WTC11 (cell line): ENCODE results near the gene TMEM141. TPM values are rescaled to one million over a fixed set of nuclear protein-coding genes. Genes with fewer than 3 reads are reported as not detected.

Source experiments
- ATAC-seq: fragments of 200-7000 bp; cut with Tn5 transposase; 2 replicates; pipeline ENCODE4 v1.10.0; 2021; ENCODE audit warnings: mild to moderate bottlenecking, moderate library complexity
- CTCF ChIA-PET: fragments of 300-600 bp; sonication (Branson Sonifier 250); formaldehyde crosslinking; loops from one replicate; lab custom pipeline; 2021; ENCODE audit warnings: antibody characterized with exemption; lab: Charles Lee
- POLR2A ChIA-PET: fragments of 350-600 bp; sonication (Branson Sonifier 250); formaldehyde crosslinking; loops from one replicate; lab custom pipeline; 2021; ENCODE audit warnings: antibody characterized with exemption; lab: Charles Lee
- DNase-seq: peaks from one replicate; pipeline ENCODE4 v3.0.0; 2021; ENCODE audit warnings: low spot score
- H3K27ac Mint-ChIP-seq: 2 replicates; pipeline ENCODE4 v1.8.0; 2021; ENCODE audit warnings: mixed read lengths
- H3K27me3 Mint-ChIP-seq: 2 replicates; pipeline ENCODE4 v1.8.0; 2021; ENCODE audit warnings: low read depth, mild to moderate bottlenecking, moderate library complexity, mixed read lengths
- H3K36me3 Mint-ChIP-seq: 2 replicates; pipeline ENCODE4 v1.8.0; 2021; ENCODE audit warnings: mixed read lengths
- H3K4me1 Mint-ChIP-seq: 2 replicates; pipeline ENCODE4 v1.8.0; 2022; ENCODE audit warnings: mixed read lengths
- H3K4me3 Mint-ChIP-seq: 2 replicates; pipeline ENCODE4 v1.8.0; 2021; ENCODE audit warnings: mild to moderate bottlenecking, moderate library complexity, mixed read lengths
- H3K9me3 Mint-ChIP-seq: 2 replicates; pipeline ENCODE4 v1.8.0; 2021; ENCODE audit warnings: mixed read lengths
- CBFB ChIP-seq: sonication (generic); formaldehyde crosslinking; IDR thresholded peaks from 2 replicates; pipeline ENCODE4 v1.8.1; 2022; ENCODE audit warnings: mild to moderate bottlenecking, low read depth, missing genetic modification reagents
- CREB1 ChIP-seq: sonication (generic); formaldehyde crosslinking; IDR thresholded peaks from 2 replicates; pipeline ENCODE4 v1.8.0; 2023; ENCODE audit warnings: mild to moderate bottlenecking, missing genetic modification reagents
- ESRRA ChIP-seq: sonication (generic); formaldehyde crosslinking; IDR thresholded peaks from 2 replicates; pipeline ENCODE4 v1.8.1; 2022; ENCODE audit warnings: mild to moderate bottlenecking, missing genetic modification reagents, borderline replicate concordance
- ETV6 ChIP-seq: sonication (generic); formaldehyde crosslinking; IDR thresholded peaks from 2 replicates; pipeline ENCODE4 v1.8.1; 2022; ENCODE audit warnings: mild to moderate bottlenecking, missing genetic modification reagents
- GABPB1 ChIP-seq: sonication (generic); formaldehyde crosslinking; IDR thresholded peaks from 2 replicates; pipeline ENCODE4 v1.8.1; 2023; ENCODE audit warnings: mild to moderate bottlenecking, missing genetic modification reagents
- JAZF1 ChIP-seq: fragments of 250-450 bp; sonication (Bioruptor Pico); IDR thresholded peaks from 2 replicates; pipeline ENCODE4 v1.9.0; 2021; ENCODE audit warnings: moderate library complexity, mild to moderate bottlenecking, inconsistent platforms
- MXD4 ChIP-seq: fragments of 250-450 bp; sonication (Bioruptor Pico); IDR thresholded peaks from 2 replicates; pipeline ENCODE4 v1.8.0; 2021; ENCODE audit warnings: mild to moderate bottlenecking, moderate library complexity, borderline replicate concordance
- NFE2L1 ChIP-seq: sonication (generic); formaldehyde crosslinking; IDR thresholded peaks from 2 replicates; pipeline ENCODE4 v1.8.1; 2023; ENCODE audit warnings: missing genetic modification reagents
- OVOL2 ChIP-seq: fragments of 250-450 bp; sonication (Bioruptor Pico); IDR thresholded peaks from 2 replicates; pipeline ENCODE4 v1.9.0; 2021; ENCODE audit warnings: mild to moderate bottlenecking, borderline replicate concordance
- PRRX2 ChIP-seq: fragments of 250-450 bp; sonication (Bioruptor Pico); IDR thresholded peaks from 2 replicates; pipeline ENCODE4 v1.8.0; 2021; ENCODE audit warnings: mild to moderate bottlenecking
- RELA ChIP-seq: sonication (generic); formaldehyde crosslinking; IDR thresholded peaks from 2 replicates; pipeline ENCODE4 v1.8.1; 2022; ENCODE audit warnings: missing genetic modification reagents, mild to moderate bottlenecking, borderline replicate concordance
- ZNF423 ChIP-seq: fragments of 250-450 bp; sonication (Bioruptor Pico); IDR thresholded peaks from 2 replicates; pipeline ENCODE4 v2.1.2; 2022; ENCODE audit warnings: mild to moderate bottlenecking, moderate library complexity
- total RNA-seq: library from RNA; stranded (reverse); gene quantifications from 3 replicates; pipeline ENCODE4 v1.2.3, GENCODE V29; 2021
- TF ChIP-seq, protein P1 (sequence below): sonication (generic); formaldehyde crosslinking; IDR thresholded peaks from 2 replicates; pipeline ENCODE4 v1.8.1; 2022; ENCODE audit warnings: mild to moderate bottlenecking, missing genetic modification reagents, moderate library complexity, borderline replicate concordance
- TF ChIP-seq, protein P2 (sequence below): fragments of 250-450 bp; sonication (Bioruptor Pico); IDR thresholded peaks from 2 replicates; pipeline ENCODE4 v1.8.0; 2021; ENCODE audit warnings: mild to moderate bottlenecking
- TF ChIP-seq, protein P3 (sequence below): fragments of 200-600 bp; IDR thresholded peaks from 2 replicates; pipeline ENCODE4 v1.8.0; 2022; ENCODE audit warnings: antibody characterized with exemption
- TF ChIP-seq, protein P4 (sequence below): sonication (generic); formaldehyde crosslinking; IDR thresholded peaks from 2 replicates; pipeline ENCODE4 v1.8.1; 2023; ENCODE audit warnings: mild to moderate bottlenecking, moderate library complexity, missing genetic modification reagents
- TF ChIP-seq, protein P5 (sequence below): sonication (generic); formaldehyde crosslinking; IDR thresholded peaks from 2 replicates; pipeline ENCODE4 v1.8.1; 2022; ENCODE audit warnings: low read depth, mild to moderate bottlenecking, moderate library complexity, missing genetic modification reagents, borderline replicate concordance

Gene TMEM141
- total RNA-seq, 1 experiment from 2014 or later = 72.0 TPM

DNA sequence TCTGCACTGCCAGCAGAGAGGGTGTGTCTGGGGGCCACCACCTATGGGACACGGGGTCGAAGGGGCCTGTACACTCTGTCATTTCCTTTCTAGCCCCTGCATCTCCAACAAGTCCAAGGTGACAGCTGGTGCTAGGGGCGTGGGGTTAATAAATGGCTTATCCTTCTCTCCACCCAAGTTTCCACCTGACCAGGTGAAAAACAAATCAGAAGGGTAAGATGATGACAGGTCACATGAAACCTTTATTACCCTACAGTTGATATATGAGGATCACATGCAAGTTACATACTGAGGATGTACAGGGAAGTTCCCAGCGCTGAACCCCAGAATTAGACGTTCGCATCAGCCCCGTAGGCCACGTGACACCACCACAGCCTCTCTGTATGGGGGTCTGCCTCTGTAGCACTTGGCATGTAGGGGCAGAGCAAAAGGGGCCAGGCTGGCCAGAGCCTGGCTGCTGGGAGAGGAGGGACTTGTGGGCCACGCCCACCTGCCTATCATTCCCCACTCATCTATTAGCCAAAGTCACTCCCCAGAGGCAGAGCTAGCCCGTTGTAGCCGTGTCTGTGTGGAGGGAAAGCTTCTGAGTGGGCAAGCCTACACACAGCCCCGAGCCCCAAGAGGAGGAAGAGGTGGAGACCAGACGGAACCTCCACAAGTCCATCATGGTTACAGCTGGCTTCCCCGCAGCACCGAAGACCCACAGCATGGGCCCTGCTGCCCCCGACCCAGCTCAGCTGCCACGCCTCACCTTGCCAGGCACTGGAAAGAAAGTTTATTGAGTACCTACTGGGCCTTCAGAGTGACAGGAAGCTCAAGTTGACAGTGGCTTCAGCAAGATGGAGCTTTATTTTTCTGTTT lies 2.2 kb downstream of the TMEM141 start:
- H3K4me3 Mint-ChIP-seq = no peak overlapping the region
- H3K27me3 Mint-ChIP-seq = peaks cover 23% of the 10 kb centered on the region
- POLR2A ChIA-PET = no interaction called here
- peaks cover 27% of the 10 kb centered on the region for H3K4me1 Mint-ChIP-seq
- no peaks in the 10 kb centered on the region for H3K9me3 Mint-ChIP-seq
- CTCF ChIA-PET = interaction anchor here (0.5 to 3.1 kb wide), 6 partner anchors 7 to 430 kb away, joined by 3 to 28 read pairs (median 6); partner anchors contain the start of gene AJM1
- TF ChIP-seq OVOL2 (CRISPR knock-in tag) (no peak), GABPB1 (CRISPR knock-in tag) (no peak), ETV6 (CRISPR knock-in tag) (no peak), PRRX2 (CRISPR knock-in tag) (no peak), MXD4 (CRISPR knock-in tag) (no peak), ZNF423 (CRISPR knock-in tag) (no peak), RELA (no peak), CREB1 (no peak), ESRRA (no peak), CBFB (CRISPR knock-in tag) (no peak), NFE2L1 (CRISPR knock-in tag) (no peak)
- TF ChIP-seq, protein P1, sequence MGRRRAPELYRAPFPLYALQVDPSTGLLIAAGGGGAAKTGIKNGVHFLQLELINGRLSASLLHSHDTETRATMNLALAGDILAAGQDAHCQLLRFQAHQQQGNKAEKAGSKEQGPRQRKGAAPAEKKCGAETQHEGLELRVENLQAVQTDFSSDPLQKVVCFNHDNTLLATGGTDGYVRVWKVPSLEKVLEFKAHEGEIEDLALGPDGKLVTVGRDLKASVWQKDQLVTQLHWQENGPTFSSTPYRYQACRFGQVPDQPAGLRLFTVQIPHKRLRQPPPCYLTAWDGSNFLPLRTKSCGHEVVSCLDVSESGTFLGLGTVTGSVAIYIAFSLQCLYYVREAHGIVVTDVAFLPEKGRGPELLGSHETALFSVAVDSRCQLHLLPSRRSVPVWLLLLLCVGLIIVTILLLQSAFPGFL (CRISPR knock-in tag) = no peak
- TF ChIP-seq, protein P2, sequence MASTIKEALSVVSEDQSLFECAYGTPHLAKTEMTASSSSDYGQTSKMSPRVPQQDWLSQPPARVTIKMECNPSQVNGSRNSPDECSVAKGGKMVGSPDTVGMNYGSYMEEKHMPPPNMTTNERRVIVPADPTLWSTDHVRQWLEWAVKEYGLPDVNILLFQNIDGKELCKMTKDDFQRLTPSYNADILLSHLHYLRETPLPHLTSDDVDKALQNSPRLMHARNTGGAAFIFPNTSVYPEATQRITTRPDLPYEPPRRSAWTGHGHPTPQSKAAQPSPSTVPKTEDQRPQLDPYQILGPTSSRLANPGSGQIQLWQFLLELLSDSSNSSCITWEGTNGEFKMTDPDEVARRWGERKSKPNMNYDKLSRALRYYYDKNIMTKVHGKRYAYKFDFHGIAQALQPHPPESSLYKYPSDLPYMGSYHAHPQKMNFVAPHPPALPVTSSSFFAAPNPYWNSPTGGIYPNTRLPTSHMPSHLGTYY = no peak
- TF ChIP-seq, protein P3, sequence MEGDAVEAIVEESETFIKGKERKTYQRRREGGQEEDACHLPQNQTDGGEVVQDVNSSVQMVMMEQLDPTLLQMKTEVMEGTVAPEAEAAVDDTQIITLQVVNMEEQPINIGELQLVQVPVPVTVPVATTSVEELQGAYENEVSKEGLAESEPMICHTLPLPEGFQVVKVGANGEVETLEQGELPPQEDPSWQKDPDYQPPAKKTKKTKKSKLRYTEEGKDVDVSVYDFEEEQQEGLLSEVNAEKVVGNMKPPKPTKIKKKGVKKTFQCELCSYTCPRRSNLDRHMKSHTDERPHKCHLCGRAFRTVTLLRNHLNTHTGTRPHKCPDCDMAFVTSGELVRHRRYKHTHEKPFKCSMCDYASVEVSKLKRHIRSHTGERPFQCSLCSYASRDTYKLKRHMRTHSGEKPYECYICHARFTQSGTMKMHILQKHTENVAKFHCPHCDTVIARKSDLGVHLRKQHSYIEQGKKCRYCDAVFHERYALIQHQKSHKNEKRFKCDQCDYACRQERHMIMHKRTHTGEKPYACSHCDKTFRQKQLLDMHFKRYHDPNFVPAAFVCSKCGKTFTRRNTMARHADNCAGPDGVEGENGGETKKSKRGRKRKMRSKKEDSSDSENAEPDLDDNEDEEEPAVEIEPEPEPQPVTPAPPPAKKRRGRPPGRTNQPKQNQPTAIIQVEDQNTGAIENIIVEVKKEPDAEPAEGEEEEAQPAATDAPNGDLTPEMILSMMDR = no peak
- peaks cover 3% of the 10 kb centered on the region; the same call in 1 of the 2 replicates for H3K36me3 Mint-ChIP-seq
- DNase-seq = no peak
- no peak overlapping the region; the same call in 1 of the 2 replicates for H3K27ac Mint-ChIP-seq
- ATAC-seq = no peak

DNA sequence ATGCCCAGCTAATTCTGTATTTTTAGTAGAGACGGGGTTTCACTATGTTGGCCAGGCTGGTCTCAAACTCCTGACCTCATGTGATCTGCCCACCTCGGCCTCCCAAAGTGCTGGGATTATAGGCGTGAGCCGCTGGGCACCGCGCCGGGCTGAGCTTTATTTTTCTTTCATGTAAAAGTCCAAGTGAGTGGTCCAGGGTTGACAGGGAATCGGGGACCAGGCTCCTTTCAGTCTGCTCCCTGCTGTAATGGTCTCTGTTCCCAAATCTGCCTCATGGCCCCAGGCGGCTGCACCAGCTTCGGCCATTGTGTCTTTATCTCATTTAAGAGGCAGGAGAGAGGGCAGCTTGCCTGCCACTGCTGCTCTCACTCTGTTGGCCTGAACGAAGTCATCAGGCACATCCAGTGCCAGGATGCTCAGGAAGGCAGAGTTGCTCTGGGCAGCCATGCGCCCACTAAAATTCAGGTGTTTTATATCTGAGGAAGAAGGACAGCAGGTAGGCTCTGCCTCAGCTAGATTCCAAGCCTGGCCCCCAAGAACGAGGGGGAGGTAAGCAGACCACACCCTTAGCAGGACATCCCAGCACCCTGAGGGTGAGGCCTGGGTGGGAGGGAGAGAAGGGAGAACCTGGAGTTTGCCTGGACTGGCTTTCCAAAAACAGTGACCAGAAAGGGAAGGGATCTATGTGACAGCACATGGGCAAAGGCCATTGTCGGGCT lies 3.3 kb downstream of the TMEM141 start:
- H3K27ac Mint-ChIP-seq = peak overlapping the region; percentile 27; the same call in 1 of the 2 replicates
- peaks cover 34% of the 10 kb centered on the region for H3K27me3 Mint-ChIP-seq
- ATAC-seq (no peak), DNase-seq (no peak)
- TF ChIP-seq JAZF1 (CRISPR knock-in tag) = no peak
- TF ChIP-seq, protein P4, sequence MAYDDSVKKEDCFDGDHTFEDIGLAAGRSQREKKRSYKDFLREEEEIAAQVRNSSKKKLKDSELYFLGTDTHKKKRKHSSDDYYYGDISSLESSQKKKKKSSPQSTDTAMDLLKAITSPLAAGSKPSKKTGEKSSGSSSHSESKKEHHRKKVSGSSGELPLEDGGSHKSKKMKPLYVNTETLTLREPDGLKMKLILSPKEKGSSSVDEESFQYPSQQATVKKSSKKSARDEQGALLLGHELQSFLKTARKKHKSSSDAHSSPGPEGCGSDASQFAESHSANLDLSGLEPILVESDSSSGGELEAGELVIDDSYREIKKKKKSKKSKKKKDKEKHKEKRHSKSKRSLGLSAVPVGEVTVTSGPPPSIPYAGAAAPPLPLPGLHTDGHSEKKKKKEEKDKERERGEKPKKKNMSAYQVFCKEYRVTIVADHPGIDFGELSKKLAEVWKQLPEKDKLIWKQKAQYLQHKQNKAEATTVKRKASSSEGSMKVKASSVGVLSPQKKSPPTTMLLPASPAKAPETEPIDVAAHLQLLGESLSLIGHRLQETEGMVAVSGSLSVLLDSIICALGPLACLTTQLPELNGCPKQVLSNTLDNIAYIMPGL (CRISPR knock-in tag) = no peak
- TF ChIP-seq, protein P5, sequence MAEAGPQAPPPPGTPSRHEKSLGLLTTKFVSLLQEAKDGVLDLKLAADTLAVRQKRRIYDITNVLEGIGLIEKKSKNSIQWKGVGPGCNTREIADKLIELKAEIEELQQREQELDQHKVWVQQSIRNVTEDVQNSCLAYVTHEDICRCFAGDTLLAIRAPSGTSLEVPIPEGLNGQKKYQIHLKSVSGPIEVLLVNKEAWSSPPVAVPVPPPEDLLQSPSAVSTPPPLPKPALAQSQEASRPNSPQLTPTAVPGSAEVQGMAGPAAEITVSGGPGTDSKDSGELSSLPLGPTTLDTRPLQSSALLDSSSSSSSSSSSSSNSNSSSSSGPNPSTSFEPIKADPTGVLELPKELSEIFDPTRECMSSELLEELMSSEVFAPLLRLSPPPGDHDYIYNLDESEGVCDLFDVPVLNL = no peak
- peaks cover 3% of the 10 kb centered on the region; the same call in 1 of the 2 replicates for H3K36me3 Mint-ChIP-seq
- ChIA-PET POLR2A (no interaction called here), CTCF (interaction anchor here (0.6 to 1.9 kb wide), 3 partner anchors 49 to 432 kb away, joined by 3 to 13 read pairs (median 3); partner anchors contain the start of gene AJM1)
- H3K9me3 Mint-ChIP-seq = no peaks in the 10 kb centered on the region
- no peak overlapping the region for H3K4me3 Mint-ChIP-seq
- peaks cover 27% of the 10 kb centered on the region for H3K4me1 Mint-ChIP-seq
